HepG2 (cell line): ENCODE results near the gene WDR70. TPM values are rescaled to one million over a fixed set of nuclear protein-coding genes. Genes with fewer than 3 reads are reported as not detected.
"Not testable (repeated sequence)": the region's sequence is repeated elsewhere in the genome, so short reads cannot be mapped to it uniquely, and the experiment has no call there.

Source experiments
- ATAC-seq: fragments of 200-7000 bp; cut with Tn5 transposase; 3 replicates; pipeline ENCODE4 v1.9.1; 2020; ENCODE audit warnings: mild to moderate bottlenecking, moderate library complexity
- Bru-seq: library from RNA; stranded (reverse); fragments of 400-500 nt; gene quantifications from one replicate; lab custom pipeline; 2021; lab: Mats Ljungman, UMichigan
- BruChase-seq, 2 experiments: library from RNA; stranded (reverse); fragments of 400-500 nt; gene quantifications; one replicate each; lab custom pipeline; 2021; lab: Mats Ljungman, UMichigan
- BruUV-seq: library from RNA; stranded (reverse); fragments of 400-500 nt; replicated peaks from 2 replicates; lab custom pipeline; 2021; lab: Mats Ljungman, UMichigan
- CTCF ChIA-PET: fragments of 300-600 bp; formaldehyde crosslinking; extraction: SDS; loops from one replicate; lab custom pipeline; 2021; ENCODE audit warnings: low total read pairs, inconsistent platforms, low intra/inter-chr PET ratio; lab: Yijun Ruan, JAX
- POLR2A ChIA-PET: fragments of 350-600 bp; sonication (Branson Sonifier 250); formaldehyde crosslinking; loops from one replicate; lab custom pipeline; 2020; ENCODE audit warnings: antibody characterized with exemption, inconsistent platforms; lab: Yijun Ruan, JAX
- DNase-seq: peaks from one replicate; pipeline ENCODE4 v3.0.0-alpha.2; 2015; ENCODE audit warnings: low spot score
- FAIRE-seq: peaks from 3 replicates; lab custom pipeline; 2011; peaks lifted over from hg19 to GRCh38; lab: Jason Lieb, UNC
- H2AFZ ChIP-seq: one replicate; pipeline ENCODE4 v1.6.1; 2011; ENCODE audit warnings: low read length, inconsistent platforms
- H3K27ac ChIP-seq: fragments of 300-600 bp; 3 replicates; pipeline ENCODE4 v1.8.0; 2011; ENCODE audit warnings: mixed run types, mild to moderate bottlenecking, mixed read lengths, low read length, inconsistent platforms; ENCODE audit not compliant: insufficient read depth; ENCODE audit errors: extremely low read length
- H3K27me3 ChIP-seq, 2 experiments: fragments of 200-600 bp in 1 of 2; 2 replicates in 1 of 2; 3 replicates in 1 of 2; pipeline versions ENCODE4 v1.6.0 to v1.8.0; 2011; ENCODE audit warnings: low read length in 2 of 2, mild to moderate bottlenecking in 2 of 2, moderate library complexity in 2 of 2, inconsistent platforms in 1 of 2; ENCODE audit not compliant: insufficient read depth in 2 of 2, control insufficient read depth in 1 of 2
- H3K36me3 ChIP-seq, 2 experiments: fragments of 200-600 bp in 1 of 2; replicated peaks in 1 of 2; 2 replicates in 1 of 2; 3 replicates in 1 of 2; pipeline versions ENCODE4 v1.5.1 to v1.8.0; 2011; ENCODE audit warnings: low read length in 2 of 2, inconsistent platforms in 1 of 2; ENCODE audit not compliant: insufficient read depth in 2 of 2, control insufficient read depth in 1 of 2
- H3K4me1 ChIP-seq: 2 replicates; pipeline ENCODE4 v1.5.1; 2012; ENCODE audit warnings: low read length, inconsistent platforms; ENCODE audit not compliant: insufficient read depth
- H3K4me2 ChIP-seq: 2 replicates; pipeline ENCODE4 v1.6.0; 2011; ENCODE audit warnings: low read depth, low read length, inconsistent platforms
- H3K4me3 ChIP-seq, 3 experiments: fragments of 200-600 bp in 1 of 3; sonication (generic), shearing (Covaris generic) in 1 of 3; replicated peaks in 1 of 3; 2 replicates each; pipeline ENCODE4 v1.5.1; 2011 to 2016; ENCODE audit warnings: low read length in 3 of 3, inconsistent platforms in 2 of 3, low read depth in 2 of 3, mild to moderate bottlenecking in 2 of 3, control low read depth in 1 of 3, mixed read lengths in 1 of 3; ENCODE audit not compliant: insufficient read depth in 1 of 3
- H3K79me2 ChIP-seq: one replicate; pipeline ENCODE4 v1.6.1; 2011; ENCODE audit warnings: low read length, inconsistent platforms; ENCODE audit not compliant: insufficient read depth
- H3K9ac ChIP-seq: 2 replicates; pipeline ENCODE4 v1.6.0; 2011; ENCODE audit warnings: mild to moderate bottlenecking, low read depth, low read length, inconsistent platforms; ENCODE audit not compliant: insufficient read depth
- H3K9me3 ChIP-seq: 2 replicates; pipeline ENCODE4 v1.5.1; 2012; ENCODE audit warnings: mild to moderate bottlenecking, low read length
- H4K20me1 ChIP-seq: 2 replicates; pipeline ENCODE4 v1.6.0; 2011; ENCODE audit warnings: inconsistent platforms, mild to moderate bottlenecking, low read length, moderate library complexity; ENCODE audit not compliant: insufficient read depth
- ATF1 ChIP-seq: IDR thresholded peaks from 2 replicates; pipeline ENCODE4 v1.6.1; 2016; ENCODE audit warnings: mild to moderate bottlenecking, control low read depth
- CREB1 ChIP-seq, 2 experiments: fragments of 450-650 bp in 1 of 2; IDR thresholded peaks; 2 replicates each; pipeline ENCODE4 v1.6.1; 2016 to 2017; ENCODE audit warnings: control low read depth in 1 of 2, mild to moderate bottlenecking in 1 of 2, missing compliant biosample characterization in 1 of 2, missing genetic modification characterization in 1 of 2
- HOXA5 ChIP-seq: sonication (generic); formaldehyde crosslinking; IDR thresholded peaks from 2 replicates; pipeline ENCODE4 v1.4.0; 2020; ENCODE audit warnings: missing genetic modification reagents
- KAT7 ChIP-seq: IDR thresholded peaks from 2 replicates; pipeline ENCODE4 v1.6.1; 2018; ENCODE audit warnings: borderline replicate concordance, missing compliant biosample characterization
- MAX ChIP-seq: IDR thresholded peaks from 2 replicates; pipeline ENCODE4 v1.6.1; 2012; ENCODE audit warnings: inconsistent platforms
- MTA1 ChIP-seq: sonication (generic); formaldehyde crosslinking; IDR thresholded peaks from 2 replicates; pipeline ENCODE4 v1.4.0; 2020; ENCODE audit warnings: missing genetic modification reagents, mild to moderate bottlenecking, borderline replicate concordance
- MYC ChIP-seq: sonication (generic); formaldehyde crosslinking; IDR thresholded peaks from 2 replicates; pipeline ENCODE4 v1.9.0; 2021; ENCODE audit warnings: missing genetic modification reagents, borderline replicate concordance
- RAD21 ChIP-seq: fragments of 450-650 bp; formaldehyde crosslinking; IDR thresholded peaks from 2 replicates; pipeline ENCODE4 v1.5.0; 2020; ENCODE audit warnings: mild to moderate bottlenecking
- RBM39 ChIP-seq: fragments of 200-400 bp; formaldehyde crosslinking; IDR thresholded peaks from one replicate; pipeline ENCODE4 v1.6.1; 2018; ENCODE audit warnings: antibody characterized with exemption, mild to moderate bottlenecking, low read depth, low read length; ENCODE audit not compliant: poor library complexity, severe bottlenecking
- TAF1 ChIP-seq: sonication (generic); formaldehyde crosslinking; IDR thresholded peaks from 2 replicates; pipeline ENCODE4 v1.4.0; 2020; ENCODE audit warnings: missing genetic modification reagents
- TBX2 ChIP-seq: sonication (generic); formaldehyde crosslinking; IDR thresholded peaks from 2 replicates; pipeline ENCODE4 v1.5.0; 2020; ENCODE audit warnings: missing genetic modification reagents, mild to moderate bottlenecking, borderline replicate concordance
- UBTF ChIP-seq: sonication (generic); formaldehyde crosslinking; IDR thresholded peaks from 2 replicates; pipeline ENCODE4 v1.4.0; 2020; ENCODE audit warnings: mild to moderate bottlenecking, missing genetic modification reagents
- YY1 ChIP-seq: IDR thresholded peaks from 2 replicates; pipeline ENCODE4 v1.6.1; 2011; ENCODE audit warnings: low read length, low read depth, moderate library complexity, mild to moderate bottlenecking; ENCODE audit not compliant: insufficient read depth, insufficient replicate concordance
- ZNF235 ChIP-seq: sonication (generic); formaldehyde crosslinking; IDR thresholded peaks from 2 replicates; pipeline ENCODE4 v1.8.1; 2023; ENCODE audit warnings: mild to moderate bottlenecking, missing genetic modification reagents, borderline replicate concordance
- ZNF331 ChIP-seq: sonication (generic); formaldehyde crosslinking; IDR thresholded peaks from 2 replicates; pipeline ENCODE4 v1.4.0; 2020; ENCODE audit warnings: missing genetic modification reagents
- ZNF772 ChIP-seq: sonication (generic); formaldehyde crosslinking; IDR thresholded peaks from 2 replicates; pipeline ENCODE4 v1.5.0; 2020; ENCODE audit warnings: mild to moderate bottlenecking, missing genetic modification reagents
- WGBS: methylation state at CpG from one replicate; pipeline ENCODE4 v1.1.6; 2017; ENCODE audit warnings: low lambda C conversion rate; 5-methylcytosine and 5-hydroxymethylcytosine counted together
- in situ Hi-C: cut with HindIII; loops from 2 replicates; pipeline ENCODE4 v1.10.0; 2017; ENCODE audit warnings: low pct_unique_long_range_greater_than_20kb; ENCODE audit not compliant: extremely low pct_ligation_motif_present
- intact Hi-C: fragments of 100-400 bp; cut with micrococcal nuclease; formaldehyde crosslinking; loops from one replicate; pipeline ENCODE4 v1.10.0; 2022; ENCODE audit not compliant: unreplicated experiment
- long read RNA-seq, 2 experiments: library from RNA in 1 of 2; library from polyadenylated mRNA in 1 of 2; stranded (forward) in 1 of 2; unstranded in 1 of 2; transcript quantifications; one replicate each; pipeline ENCODE4 v2.0.0, GENCODE V29; 2019 to 2022
- polyA minus RNA-seq, 3 experiments: library from RNA; depleted of rRNA, polyadenylated mRNA; stranded (reverse); fragments of >200 nt; gene quantifications; 2 replicates each; pipeline ENCODE4 v1.2.3, GENCODE V29; 2011; ENCODE audit warnings: low replicate concordance in 1 of 3
- polyA plus RNA-seq, 8 experiments: library from polyadenylated mRNA; depleted of rRNA in 3 of 8; stranded (reverse) in 7 of 8; unstranded in 1 of 8; fragments of >200 nt; fragmentation: Illumina TruSeq in 4 of 8; extraction: Trizol in 4 of 8; gene quantifications; 2 replicates each; pipeline versions ENCODE4 v1.2.1 to v1.2.3, GENCODE V29; 2011 to 2016; ENCODE audit warnings: low read depth in 4 of 8, missing spikeins in 1 of 8, mixed read lengths in 1 of 8; ENCODE audit not compliant: insufficient read depth in 1 of 8
- total RNA-seq, 5 experiments: library from RNA; depleted of rRNA; stranded (reverse); fragments of >200 nt; fragmentation: Illumina TruSeq; extraction: Trizol; gene quantifications; 2 replicates each; pipeline ENCODE4 v1.2.3, GENCODE V29; 2016; ENCODE audit warnings: low read depth in 1 of 5

The WDR70 gene
- 30.6 and 40.4 TPM in 2 replicates for total RNA-seq (2016; rRNA removed; fragmentation: Illumina TruSeq; extraction: Trizol)
- 4.8 and 6.3 TPM in 2 replicates for total RNA-seq (2016; cell fraction: cytosol; rRNA removed; fragmentation: Illumina TruSeq; extraction: Trizol; ENCODE audit: low read depth)
- total RNA-seq (2016; cell fraction: insoluble cytoplasmic fraction; rRNA removed; fragmentation: Illumina TruSeq; extraction: Trizol): 28.7 and 46.3 TPM in 2 replicates
- total RNA-seq (2016; cell fraction: membrane; rRNA removed; fragmentation: Illumina TruSeq; extraction: Trizol): 7.2 and 8.9 TPM in 2 replicates
- total RNA-seq (2016; cell fraction: nucleus; rRNA removed; fragmentation: Illumina TruSeq; extraction: Trizol): 31.6 and 33.1 TPM in 2 replicates
- 10.8 and 14.6 TPM in 2 replicates for polyA plus RNA-seq (2011; rRNA removed)
- polyA plus RNA-seq (2011; cell fraction: cytosol; rRNA removed): 7.8 TPM in 2 replicates
- 7.2 and 10.0 TPM in 2 replicates for polyA plus RNA-seq (2011; cell fraction: nucleus; rRNA removed)
- 20.9 and 22.9 TPM in 2 replicates for polyA plus RNA-seq (2012)
- 2.6 and 3.3 TPM in 2 replicates for polyA plus RNA-seq (2016; cell fraction: cytosol; fragmentation: Illumina TruSeq; extraction: Trizol; ENCODE audit: low read depth)
- 35.4 and 35.7 TPM in 2 replicates for polyA plus RNA-seq (2016; cell fraction: insoluble cytoplasmic fraction; fragmentation: Illumina TruSeq; extraction: Trizol; ENCODE audit: low read depth)
- 5.6 and 7.4 TPM in 2 replicates for polyA plus RNA-seq (2016; cell fraction: membrane; fragmentation: Illumina TruSeq; extraction: Trizol; ENCODE audit: low read depth)
- polyA plus RNA-seq (2016; cell fraction: nucleus; fragmentation: Illumina TruSeq; extraction: Trizol; ENCODE audit: insufficient read depth, low read depth): 17.3 and 23.3 TPM in 2 replicates
- polyA minus RNA-seq (2011; rRNA and poly(A)+ RNA removed; ENCODE audit: low replicate concordance): 6.8 and 21.5 TPM in 2 replicates
- 10.2 and 12.6 TPM in 2 replicates for polyA minus RNA-seq (2011; cell fraction: cytosol; rRNA and poly(A)+ RNA removed)
- 44.3 and 47.7 TPM in 2 replicates for polyA minus RNA-seq (2011; cell fraction: nucleus; rRNA and poly(A)+ RNA removed)
- Bru-seq, nascent RNA: percentile 68 among the genes with signal in this experiment
- BruChase-seq, experiment 1, labeled RNA remaining after a 6-hour chase: percentile 54 among the genes with signal in this experiment
- BruChase-seq, experiment 2, labeled RNA remaining after a 2-hour chase: percentile 55 among the genes with signal in this experiment
- long read RNA-seq, experiment 1, transcript WDR70-201 (18 exons, 2,983 nt): major isoform, 12 of 23 reads
- long read RNA-seq, experiment 1, partial matches to known transcripts: 4 of 23 reads
- long read RNA-seq, experiment 1, other reads (novel, unspliced or antisense): 5 of 23 reads
- long read RNA-seq, experiment 2, transcript WDR70-201 (18 exons, 2,983 nt): major isoform, 23 of 41 reads
- long read RNA-seq, experiment 2, partial matches to known transcripts: 10 of 41 reads
- long read RNA-seq, experiment 2, other reads (novel, unspliced or antisense): 8 of 41 reads

GRCh38 chr5:37379100-37379628 is at the start of gene WDR70:
Gene WDR70 (plus strand): TSS chr5:37379318. CDS start chr5:37379368, 50 bp downstream.
- H3K79me2 ChIP-seq, CTCF ChIA-PET, H3K36me3 ChIP-seq, BruUV-seq, H2AFZ ChIP-seq, in situ Hi-C loops, H3K27me3 ChIP-seq, intact Hi-C loops, H3K9me3 ChIP-seq, H4K20me1 ChIP-seq: not testable (repeated sequence)
- peak; percentile 99 for ATAC-seq
- H3K27ac ChIP-seq: peak within 1 kb of the TSS; percentile 11
- POLR2A ChIA-PET: interaction anchor here (0.6 to 2.5 kb wide), 7 partner anchors 9 to 275 kb away, joined by 3 to 56 read pairs (median 3); partner anchors contain the start of genes CPLANE1 and NUP155
- WGBS: 1% methylated on average over 22 of the region's 39 CpGs
- H3K4me2 ChIP-seq: peak within 1 kb of the TSS; percentile 63
- H3K9ac ChIP-seq: peak within 1 kb of the TSS; percentile 68
- peak within 1 kb of the TSS; percentile 79 to 89 (median 89) for H3K4me3 ChIP-seq
- peak; percentile 82 for DNase-seq
- peak; percentile 56 for FAIRE-seq
- peaks cover 18% of the 10 kb centered on the region for H3K4me1 ChIP-seq
- TF ChIP-seq MAX (peak; percentile 65), ATF1 (CRISPR knock-in tag) (peak; percentile 78), RAD21 (CRISPR knock-in tag) (peak; percentile 53), TAF1 (CRISPR knock-in tag) (peak; percentile 72), ZNF331 (CRISPR knock-in tag) (peak; percentile 75), ZNF235 (CRISPR knock-in tag) (peak; percentile 67; the same call in 1 of the 2 replicates), MYC (CRISPR knock-in tag) (peak; percentile 73; the same call in 1 of the 2 replicates), KAT7 (CRISPR knock-in tag) (0 out of 2 replicates have a peak, but pooled peaks have one; percentile 51), YY1 (peak; percentile 76), UBTF (CRISPR knock-in tag) (peak; percentile 65), MTA1 (CRISPR knock-in tag) (0 out of 2 replicates have a peak, but pooled peaks have one; percentile 43), RBM39 (peak; percentile 43), HOXA5 (CRISPR knock-in tag) (peak; percentile 72; the same call in 1 of the 2 replicates), CREB1 (IDR thresholded peaks at IDR 0.05) (0 out of 2 replicates have a peak, but pooled peaks have one; percentile 4), CREB1 (CRISPR knock-in tag; IDR thresholded peaks at IDR 0.05) (peak; percentile 86), ZNF772 (peak; percentile 32; the same call in 1 of the 2 replicates), TBX2 (peak; percentile 59; the same call in 1 of the 2 replicates)
